ENCODE data around the gene MAPK8IP3.

Gene MAPK8IP3

DNA sequence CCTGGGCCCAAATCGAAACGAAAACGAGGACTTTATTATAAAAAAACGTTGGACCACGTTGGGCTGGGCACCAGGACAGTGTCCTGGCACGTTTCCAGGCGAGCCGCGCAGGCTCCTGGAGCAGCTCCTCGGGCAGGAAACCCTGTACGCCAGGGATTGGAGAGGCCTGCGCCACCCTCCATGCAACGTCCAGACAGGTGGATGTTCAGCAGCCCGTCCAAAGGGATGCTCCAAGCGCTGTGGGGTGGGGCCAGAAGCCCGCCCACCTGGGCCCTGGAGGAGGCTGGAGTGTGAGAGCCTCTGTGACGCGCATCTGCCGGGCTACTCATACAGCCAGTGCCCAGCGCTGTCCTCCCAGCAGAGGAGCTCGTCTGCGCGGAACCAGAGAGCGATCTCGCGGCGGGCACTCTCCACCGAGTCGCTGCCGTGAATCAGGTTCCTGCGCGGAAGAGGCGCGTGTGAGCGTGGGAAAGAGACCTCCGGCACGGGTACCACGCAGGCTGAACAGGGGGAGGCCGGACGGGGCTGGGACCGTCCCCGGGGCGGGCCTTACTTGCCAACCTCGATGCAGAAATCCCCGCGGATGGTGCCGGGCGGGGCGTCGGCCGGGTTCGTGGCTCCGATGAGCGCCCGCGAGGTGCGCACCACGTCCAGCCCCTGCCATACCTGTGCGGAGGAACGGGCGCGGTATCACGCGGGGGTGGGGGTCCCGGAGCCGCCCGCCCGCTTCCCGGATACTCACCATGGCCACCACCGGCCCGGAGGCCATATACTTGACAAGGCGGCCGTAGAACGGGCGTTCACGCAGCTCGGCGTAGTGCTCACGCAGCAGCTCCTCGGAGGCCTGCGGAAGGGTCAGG, 64.6 kb downstream of the MAPK8IP3 start:
- peak overlapping the region; percentile 94 for H3K4me3 ChIP-seq (ENCODE audit: low read depth, low read length)
- DNase-seq (ENCODE audit: low read depth), result peak; percentile 90
- TF ChIP-seq, protein P1, sequence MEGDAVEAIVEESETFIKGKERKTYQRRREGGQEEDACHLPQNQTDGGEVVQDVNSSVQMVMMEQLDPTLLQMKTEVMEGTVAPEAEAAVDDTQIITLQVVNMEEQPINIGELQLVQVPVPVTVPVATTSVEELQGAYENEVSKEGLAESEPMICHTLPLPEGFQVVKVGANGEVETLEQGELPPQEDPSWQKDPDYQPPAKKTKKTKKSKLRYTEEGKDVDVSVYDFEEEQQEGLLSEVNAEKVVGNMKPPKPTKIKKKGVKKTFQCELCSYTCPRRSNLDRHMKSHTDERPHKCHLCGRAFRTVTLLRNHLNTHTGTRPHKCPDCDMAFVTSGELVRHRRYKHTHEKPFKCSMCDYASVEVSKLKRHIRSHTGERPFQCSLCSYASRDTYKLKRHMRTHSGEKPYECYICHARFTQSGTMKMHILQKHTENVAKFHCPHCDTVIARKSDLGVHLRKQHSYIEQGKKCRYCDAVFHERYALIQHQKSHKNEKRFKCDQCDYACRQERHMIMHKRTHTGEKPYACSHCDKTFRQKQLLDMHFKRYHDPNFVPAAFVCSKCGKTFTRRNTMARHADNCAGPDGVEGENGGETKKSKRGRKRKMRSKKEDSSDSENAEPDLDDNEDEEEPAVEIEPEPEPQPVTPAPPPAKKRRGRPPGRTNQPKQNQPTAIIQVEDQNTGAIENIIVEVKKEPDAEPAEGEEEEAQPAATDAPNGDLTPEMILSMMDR (IDR thresholded peaks at IDR 0.05; ENCODE audit: control insufficient read depth, extremely low read depth, insufficient read depth), result no peak

GRCh38 chr16:1771188-1771863, 65.3 kb downstream of the MAPK8IP3 start, which contains the start of gene NME3:
Gene NME3 (minus strand): TSS chr16:1771543. CDS start chr16:1771534, 9 bp downstream.
- DNase-seq (ENCODE audit: low read depth), result no peak
- TF ChIP-seq, protein P1 (IDR thresholded peaks at IDR 0.05; ENCODE audit: control insufficient read depth, extremely low read depth, insufficient read depth), result no peak
- peak within 1 kb of the TSS; percentile 94 for H3K4me3 ChIP-seq (ENCODE audit: low read depth, low read length)

GRCh38 chr16:1771864-1772361, 65.9 kb downstream of the MAPK8IP3 start:
- H3K4me3 ChIP-seq (ENCODE audit: low read depth, low read length), result peak overlapping the region; percentile 94
- TF ChIP-seq, protein P1 (IDR thresholded peaks at IDR 0.05; ENCODE audit: control insufficient read depth, extremely low read depth, insufficient read depth), result no peak
- DNase-seq (ENCODE audit: low read depth), result no peak

DNA sequence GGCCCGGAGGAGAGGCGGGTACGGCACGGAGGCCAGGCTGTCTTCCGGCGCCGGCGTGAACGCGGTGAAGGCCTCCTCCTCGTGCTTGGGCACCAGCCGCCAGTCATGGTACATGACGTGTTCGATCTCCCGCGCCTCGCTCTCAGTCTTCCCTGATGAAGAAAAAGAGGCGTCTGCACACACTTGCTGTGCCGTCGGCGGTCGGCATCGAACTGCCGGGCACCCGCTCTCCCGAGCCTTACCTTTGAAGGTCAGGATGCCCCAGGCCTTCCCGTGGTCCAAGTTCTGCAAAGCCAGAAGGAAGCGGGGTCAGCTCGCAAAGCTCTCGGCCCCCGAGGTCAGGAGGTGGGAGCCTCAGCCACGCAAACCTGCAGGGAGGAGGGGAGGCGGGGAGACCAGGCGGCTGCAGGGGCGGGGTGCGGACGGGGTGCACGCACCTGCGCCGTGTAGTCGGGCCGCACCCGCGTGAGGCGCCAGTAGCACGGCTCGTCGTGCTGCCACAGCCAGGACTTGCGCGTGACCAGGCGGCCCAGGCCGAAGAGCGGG, 66.4 kb downstream of the MAPK8IP3 start, which contains the start of gene EME2:
Gene EME2, plus strand, starts transcription at position 449 of the 546 bp plus-strand sequence. CDS start 418 bp downstream, outside the sequence.
- TF ChIP-seq, protein P1 (IDR thresholded peaks at IDR 0.05; ENCODE audit: control insufficient read depth, extremely low read depth, insufficient read depth), result no peak
- no peak for DNase-seq (ENCODE audit: low read depth)

DNA sequence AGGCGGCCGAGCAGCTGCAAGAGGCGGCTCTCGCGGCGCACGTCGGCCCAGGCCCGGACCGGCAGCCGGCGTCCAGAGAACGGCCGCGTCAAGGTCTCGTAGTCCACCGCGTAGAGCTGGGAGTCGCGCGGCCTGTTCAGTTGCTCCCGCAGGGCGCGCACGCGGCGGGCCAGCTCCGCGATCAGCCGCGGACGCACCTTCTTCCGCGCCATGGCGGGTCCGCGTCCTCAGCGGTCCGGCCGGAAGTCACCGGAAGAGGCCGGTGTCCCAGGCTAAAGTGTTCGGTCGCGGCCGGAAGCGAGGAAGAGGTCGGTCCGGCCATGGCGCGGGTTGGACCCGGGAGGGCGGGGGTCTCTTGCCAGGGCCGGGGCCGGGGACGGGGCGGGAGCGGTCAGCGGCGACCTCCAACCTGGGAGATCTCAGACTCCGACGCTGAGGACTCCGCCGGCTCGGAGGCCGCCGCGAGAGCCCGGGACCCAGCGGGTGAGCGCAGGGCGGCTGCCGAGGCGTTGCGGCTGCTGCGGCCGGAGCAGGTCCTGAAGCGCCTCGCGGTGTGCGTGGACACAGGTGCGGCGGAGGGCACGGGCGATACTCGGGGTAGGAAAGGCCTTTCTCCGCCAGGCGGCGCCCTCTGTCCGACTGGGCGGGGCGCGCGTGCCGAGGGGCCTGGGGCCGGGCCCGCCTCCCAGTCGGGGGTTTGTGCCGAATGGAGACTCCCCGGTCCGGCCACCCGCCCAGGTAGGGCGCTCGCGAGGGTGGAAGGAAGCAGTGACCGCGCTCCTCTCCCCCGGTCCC, 67.1 kb downstream of the MAPK8IP3 start, which contains the start of gene MRPS34:
Gene MRPS34, minus strand, starts transcription at position 227 of the 795 bp plus-strand sequence. Its CDS starts 15 bp downstream, at position 212.
- DNase-seq (ENCODE audit: low read depth), result peak; percentile 59
- H3K4me3 ChIP-seq (ENCODE audit: low read depth, low read length), result peak within 1 kb of the TSS; percentile 94
- TF ChIP-seq, protein P1 (IDR thresholded peaks at IDR 0.05; ENCODE audit: control insufficient read depth, extremely low read depth, insufficient read depth), result peak; percentile 85

More for the DNA sequence above, 66.4 kb downstream of the MAPK8IP3 start, which contains the start of gene EME2:
- H3K4me3 ChIP-seq (ENCODE audit: low read depth, low read length), result peak within 1 kb of the TSS; percentile 94

Data from LNCaP clone FGC (cell line).